Sigmoid colon (tissue), 4 donors: ENCODE measurements around the gene GPR15LG.

ENCODE experiments used
- POLR2A ChIP-seq, 2 donors: fragments of 450-650 bp; IDR thresholded peaks; one replicate each; pipeline ENCODE4 v1.6.1; 2016; ENCODE audit warnings: antibody characterized with exemption in 2 of 2, mild to moderate bottlenecking in 2 of 2, moderate library complexity in 2 of 2
- POLR2AphosphoS5 ChIP-seq, 4 donors: sonication (generic); formaldehyde crosslinking; IDR thresholded peaks; one replicate each; pipeline ENCODE4 v1.6.1; 2017; ENCODE audit warnings: antibody characterized with exemption in 4 of 4
- TF ChIP-seq, protein P1 (sequence below), 4 experiments: fragments of 450-650 bp in 3 of 4; fragments of 200-600 bp in 1 of 4; IDR thresholded peaks; one replicate each; pipeline ENCODE4 v1.5.1; 2016 to 2019; ENCODE audit warnings: antibody characterized with exemption in 4 of 4, mild to moderate bottlenecking in 3 of 4, moderate library complexity in 2 of 4

DNA sequence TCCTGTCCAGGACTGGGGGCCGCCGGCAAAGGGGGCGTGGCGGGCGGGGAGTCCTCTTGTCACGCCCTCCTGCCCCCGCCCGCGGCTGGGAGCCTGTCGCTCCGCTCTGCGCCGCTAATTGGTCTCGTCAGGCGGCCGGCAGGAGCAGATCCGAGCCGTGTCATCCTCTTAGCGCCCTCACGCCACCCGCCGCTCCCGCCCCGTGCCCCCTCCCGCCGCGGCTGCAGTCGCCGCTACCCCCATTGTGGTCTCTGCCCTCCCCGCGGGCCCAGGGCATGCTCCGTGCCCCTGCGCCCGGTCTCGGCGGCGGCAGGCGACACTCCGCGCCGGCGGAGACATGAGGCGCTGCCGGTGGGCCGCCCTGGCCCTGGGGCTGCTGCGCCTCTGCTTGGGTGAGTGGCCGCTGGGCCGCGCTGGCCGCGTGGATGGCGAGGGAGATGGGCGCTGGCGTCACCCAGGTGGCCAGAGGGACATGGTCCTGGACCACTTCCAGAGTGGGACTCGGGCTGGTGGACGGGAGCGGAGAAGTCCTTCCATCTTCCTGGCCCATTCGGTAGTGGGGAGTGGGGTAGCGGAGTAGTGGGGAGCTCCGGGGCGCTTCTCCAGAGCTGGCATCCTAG lies 20.9 kb downstream of the GPR15LG start, which contains the start of gene CDHR1:
- TF ChIP-seq, protein P1, sequence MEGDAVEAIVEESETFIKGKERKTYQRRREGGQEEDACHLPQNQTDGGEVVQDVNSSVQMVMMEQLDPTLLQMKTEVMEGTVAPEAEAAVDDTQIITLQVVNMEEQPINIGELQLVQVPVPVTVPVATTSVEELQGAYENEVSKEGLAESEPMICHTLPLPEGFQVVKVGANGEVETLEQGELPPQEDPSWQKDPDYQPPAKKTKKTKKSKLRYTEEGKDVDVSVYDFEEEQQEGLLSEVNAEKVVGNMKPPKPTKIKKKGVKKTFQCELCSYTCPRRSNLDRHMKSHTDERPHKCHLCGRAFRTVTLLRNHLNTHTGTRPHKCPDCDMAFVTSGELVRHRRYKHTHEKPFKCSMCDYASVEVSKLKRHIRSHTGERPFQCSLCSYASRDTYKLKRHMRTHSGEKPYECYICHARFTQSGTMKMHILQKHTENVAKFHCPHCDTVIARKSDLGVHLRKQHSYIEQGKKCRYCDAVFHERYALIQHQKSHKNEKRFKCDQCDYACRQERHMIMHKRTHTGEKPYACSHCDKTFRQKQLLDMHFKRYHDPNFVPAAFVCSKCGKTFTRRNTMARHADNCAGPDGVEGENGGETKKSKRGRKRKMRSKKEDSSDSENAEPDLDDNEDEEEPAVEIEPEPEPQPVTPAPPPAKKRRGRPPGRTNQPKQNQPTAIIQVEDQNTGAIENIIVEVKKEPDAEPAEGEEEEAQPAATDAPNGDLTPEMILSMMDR (IDR thresholded peaks at IDR 0.05) = no peak
- TF ChIP-seq POLR2AphosphoS5 (IDR thresholded peaks at IDR 0.05) = no peak
- no peak for TF ChIP-seq POLR2A (IDR thresholded peaks at IDR 0.05)
